GM18870 (cell line): ENCODE measurements around the gene DAAM1.

Experiments used
- ATAC-seq: cut with Tn5 transposase; IDR thresholded peaks from one replicate; pipeline ENCODE4 v1.9.1; 2021; ENCODE audit warnings: moderate library complexity; ENCODE audit not compliant: unreplicated experiment

The DAAM1 gene

GRCh38 chr14:59188461-59189090 is at the start of gene DAAM1:
Gene DAAM1 (plus strand): TSS chr14:59188667. CDS start chr14:59263478, 74,811 bp downstream.
- peak; percentile 82 for ATAC-seq

GRCh38 chr14:59139324-59139723 is 49.1 kb upstream of the DAAM1 start:
- no peak for ATAC-seq

GRCh38 chr14:59140106-59140843 is 48.2 kb upstream of the DAAM1 start:
- ATAC-seq = no peak

GRCh38 chr14:59146484-59146883 is 42.0 kb upstream of the DAAM1 start:
- no peak for ATAC-seq

- no peak for ATAC-seq
Measured at GRCh38 chr14:59147007-59147406, 41.5 kb upstream of the DAAM1 start.

- peak; percentile 60 for ATAC-seq
Measured at GRCh38 chr14:59148334-59148900, 40.0 kb upstream of the DAAM1 start.

GRCh38 chr14:59150990-59151389 is 37.5 kb upstream of the DAAM1 start:
- peak; percentile 82 for ATAC-seq

- no peak for ATAC-seq
Measured at GRCh38 chr14:59154373-59154772, 34.1 kb upstream of the DAAM1 start.

GRCh38 chr14:59155886-59156285 is 32.6 kb upstream of the DAAM1 start:
- no peak for ATAC-seq

GRCh38 chr14:59159169-59159568 is 29.3 kb upstream of the DAAM1 start:
- no peak for ATAC-seq

- no peak for ATAC-seq
Measured at GRCh38 chr14:59160506-59160905, 28.0 kb upstream of the DAAM1 start.

- ATAC-seq = no peak
Measured at GRCh38 chr14:59161561-59162175, 26.8 kb upstream of the DAAM1 start.

GRCh38 chr14:59166258-59166657 is 22.2 kb upstream of the DAAM1 start:
- ATAC-seq = no peak

- ATAC-seq = peak; percentile 98
Measured at GRCh38 chr14:59175404-59175803, 13.1 kb upstream of the DAAM1 start.

GRCh38 chr14:59176765-59177164 is 11.7 kb upstream of the DAAM1 start:
- ATAC-seq = no peak

- ATAC-seq = no peak
Measured at GRCh38 chr14:59177262-59177661, 11.2 kb upstream of the DAAM1 start.

GRCh38 chr14:59181791-59182190 is 6.7 kb upstream of the DAAM1 start:
- no peak for ATAC-seq

GRCh38 chr14:59182641-59183040 is 5.8 kb upstream of the DAAM1 start:
- ATAC-seq = no peak

- ATAC-seq = no peak
Measured at GRCh38 chr14:59183150-59183549, 5.3 kb upstream of the DAAM1 start.

GRCh38 chr14:59184396-59184795 is 4.1 kb upstream of the DAAM1 start:
- no peak for ATAC-seq

GRCh38 chr14:59185676-59186075 is 2.8 kb upstream of the DAAM1 start:
- no peak for ATAC-seq

- ATAC-seq = no peak
Measured at GRCh38 chr14:59186306-59186705, 2.2 kb upstream of the DAAM1 start.
